Ovary (tissue), 9 donors: ENCODE measurements around the gene RRP7A. TPM values are rescaled to one million over a fixed set of nuclear protein-coding genes. Genes with fewer than 3 reads are reported as not detected.
"Not testable (repeated sequence)": the region's sequence is repeated elsewhere in the genome, so short reads cannot be mapped to it uniquely, and the experiment has no call there.

ENCODE experiments used
- DNase-seq, 5 donors: peaks; one replicate each; pipeline ENCODE4 v3.0.0-alpha.2; 2019 to 2020
- H3K27ac ChIP-seq, 2 donors: fragments of 200-600 bp; one replicate each; pipeline versions ENCODE4 v1.5.1 to v1.8.0; 2019 to 2022
- H3K27me3 ChIP-seq: fragments of 200-600 bp; one replicate; pipeline ENCODE4 v1.8.0; 2022
- H3K36me3 ChIP-seq: fragments of 200-600 bp; sonication (generic); one replicate; pipeline ENCODE4 v1.5.1; 2019
- H3K4me1 ChIP-seq: one replicate; pipeline ENCODE4 v1.8.1; 2013; ENCODE audit warnings: mild to moderate bottlenecking, moderate library complexity; ENCODE audit not compliant: insufficient read depth
- H3K4me3 ChIP-seq: fragments of 200-600 bp; sonication (generic); one replicate; pipeline ENCODE4 v1.5.1; 2017
- H3K9me3 ChIP-seq, 2 donors: fragments of 200-600 bp in 1 of 2; sonication (generic) in 1 of 2; one replicate each; pipeline versions ENCODE4 v1.5.1 to v1.8.1; 2013 to 2019; ENCODE audit warnings: mild to moderate bottlenecking in 1 of 2, moderate library complexity in 1 of 2
- EP300 ChIP-seq: sonication (generic); formaldehyde crosslinking; IDR thresholded peaks from one replicate; pipeline ENCODE4 v1.6.1; 2017; ENCODE audit warnings: antibody characterized with exemption
- POLR2A ChIP-seq: fragments of 450-650 bp; IDR thresholded peaks from one replicate; pipeline ENCODE4 v1.6.1; 2017; ENCODE audit warnings: antibody characterized with exemption, mild to moderate bottlenecking, moderate library complexity
- WGBS, 3 donors: extraction: QIAGEN DNeasy Blood & Tissue Kit in 1 of 3; methylation state at CpG; one replicate each; pipeline versions ENCODE4 v1.1.5 to v1.1.7; 2013 to 2017; 5-methylcytosine and 5-hydroxymethylcytosine counted together
- intact Hi-C, 4 donors: fragments of 100-400 bp; cut with DNase I; formaldehyde crosslinking; loops; one replicate each; pipeline versions ENCODE4 v1.11.0 to v1.15.1; 2022 to 2023
- polyA plus RNA-seq, 2 donors: library from polyadenylated mRNA; stranded (reverse); fragments of 200-250 nt in 1 of 2; fragments of 350-450 nt in 1 of 2; fragmentation: Illumina TruSeq in 1 of 2; extraction: RNeasy Lipid Tissue Mini Kit (QIAGEN cat#74804) in 1 of 2; gene quantifications; one replicate each; pipeline ENCODE4 v1.2.3, GENCODE V29; 2013 to 2014
- total RNA-seq, 7 donors: library from RNA; depleted of rRNA in 2 of 7; stranded (reverse); fragments of >200 nt in 2 of 7; fragmentation: NEBNext Ultra II Directional in 3 of 7; extraction: Animal tissue kit (Norgen Biotek cat#: 25700) in 3 of 7; gene quantifications; one replicate each; pipeline versions ENCODE4 v1.1.0 to v1.2.4, GENCODE V29; 2016 to 2023
- TF ChIP-seq, protein P1 (sequence below), 3 donors: fragments of 450-650 bp in 2 of 3; fragments of 200-600 bp in 1 of 3; IDR thresholded peaks; one replicate each; pipeline versions ENCODE4 v1.5.1 to v1.8.0; 2016 to 2022; ENCODE audit warnings: antibody characterized with exemption in 3 of 3, mild to moderate bottlenecking in 1 of 3
- donor health status: DM: no; HTN: no; CAD: no; lungs with moderate emphysema.
- donor health status: DM: no; HTN: no; CAD: no.
- donor health status: Bipolar disorder and iron deficiency.
- donor health status: DM: yes; HTN: yes; CAD: no.
- donor health status: DM: no; HTN: no; CAD: no.
- donor health status: DM: yes; HTN: yes; CAD: no.

RRP7A gene
- total and polyA plus RNA-seq, 9 donors = 9.3 to 43.9 (median 35.6) TPM

GRCh38 chr22:42533638-42533977 is 14.0 kb upstream of the RRP7A start:
- intact Hi-C loops = loop anchor here in 1 of 4 donors (10.0 kb wide), 1 partner anchor 81 kb away; the partner anchor contains the start of gene POLDIP3
- 94 to 96% (median 95%) methylated on average over 6 to 8 of the region's 8 CpGs for WGBS, 3 donors
- Histone ChIP-seq H3K4me1 (no peaks in the 10 kb centered on the region), H3K36me3 (no peaks in the 10 kb centered on the region), H3K27me3 (no peaks in the 10 kb centered on the region), H3K4me3 (no peak overlapping the region), H3K27ac (no peak overlapping the region), H3K9me3 (no peaks in the 10 kb centered on the region)
- TF ChIP-seq EP300 (no peak), POLR2A (no peak)
- TF ChIP-seq, protein P1, sequence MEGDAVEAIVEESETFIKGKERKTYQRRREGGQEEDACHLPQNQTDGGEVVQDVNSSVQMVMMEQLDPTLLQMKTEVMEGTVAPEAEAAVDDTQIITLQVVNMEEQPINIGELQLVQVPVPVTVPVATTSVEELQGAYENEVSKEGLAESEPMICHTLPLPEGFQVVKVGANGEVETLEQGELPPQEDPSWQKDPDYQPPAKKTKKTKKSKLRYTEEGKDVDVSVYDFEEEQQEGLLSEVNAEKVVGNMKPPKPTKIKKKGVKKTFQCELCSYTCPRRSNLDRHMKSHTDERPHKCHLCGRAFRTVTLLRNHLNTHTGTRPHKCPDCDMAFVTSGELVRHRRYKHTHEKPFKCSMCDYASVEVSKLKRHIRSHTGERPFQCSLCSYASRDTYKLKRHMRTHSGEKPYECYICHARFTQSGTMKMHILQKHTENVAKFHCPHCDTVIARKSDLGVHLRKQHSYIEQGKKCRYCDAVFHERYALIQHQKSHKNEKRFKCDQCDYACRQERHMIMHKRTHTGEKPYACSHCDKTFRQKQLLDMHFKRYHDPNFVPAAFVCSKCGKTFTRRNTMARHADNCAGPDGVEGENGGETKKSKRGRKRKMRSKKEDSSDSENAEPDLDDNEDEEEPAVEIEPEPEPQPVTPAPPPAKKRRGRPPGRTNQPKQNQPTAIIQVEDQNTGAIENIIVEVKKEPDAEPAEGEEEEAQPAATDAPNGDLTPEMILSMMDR (IDR thresholded peaks at IDR 0.05) = no peak
- DNase-seq = no peak

DNA sequence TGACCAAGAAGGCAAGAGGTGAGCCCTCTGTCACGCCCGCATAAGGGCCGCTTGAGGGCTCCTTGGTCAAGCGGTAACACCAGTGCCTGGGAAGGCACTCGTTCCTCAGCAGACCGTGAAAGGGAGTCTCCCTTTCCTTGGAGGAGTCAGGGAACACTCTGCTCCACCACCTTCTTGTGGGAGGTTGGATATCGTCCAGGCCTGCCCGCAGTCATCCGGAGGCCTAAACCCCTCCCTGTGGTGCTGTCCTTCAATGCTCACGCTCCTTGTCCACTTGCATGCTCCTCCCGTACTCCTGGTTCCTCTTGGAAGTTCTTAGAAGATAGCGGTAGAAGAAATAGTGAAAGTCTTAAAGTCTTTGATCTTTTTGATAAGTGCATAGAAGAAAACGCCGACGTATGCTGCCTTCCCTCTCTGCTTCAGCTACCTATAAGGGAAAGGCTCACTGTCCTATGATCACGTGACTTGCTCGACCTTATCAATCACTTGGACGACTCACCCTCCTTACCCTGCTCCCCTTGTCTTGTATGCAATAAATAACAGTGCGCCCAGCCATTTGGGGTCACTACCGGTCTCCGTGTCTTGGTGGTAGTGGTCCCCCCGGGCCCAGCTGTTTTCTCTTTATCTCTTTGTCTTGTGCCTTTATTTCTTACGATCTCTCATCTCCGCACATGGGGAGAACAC is 11.9 kb upstream of the RRP7A start:
- DNase-seq = peak in 2 of 5 donors; percentile 56 to 72
- WGBS, 3 donors = 41 to 49% (median 42%) methylated on average over 24 of the region's 24 CpGs
- H3K4me1 ChIP-seq, H3K27me3 ChIP-seq, H3K9me3 ChIP-seq, H3K36me3 ChIP-seq, H3K27ac ChIP-seq, H3K4me3 ChIP-seq: not testable (repeated sequence)
- intact Hi-C loops = loop anchor here in 1 of 4 donors (10.0 kb wide), 1 partner anchor 83 kb away; the partner anchor contains the start of gene POLDIP3

- H3K36me3 ChIP-seq, H3K27ac ChIP-seq, H3K9me3 ChIP-seq, H3K27me3 ChIP-seq, H3K4me3 ChIP-seq, intact Hi-C loops, DNase-seq, H3K4me1 ChIP-seq: not testable (repeated sequence)
- WGBS, 3 donors = 91 to 99% (median 97%) methylated on average over 8 of the region's 8 CpGs
Observed at GRCh38 chr22:42529435-42529834, 9.8 kb upstream of the RRP7A start.

DNA sequence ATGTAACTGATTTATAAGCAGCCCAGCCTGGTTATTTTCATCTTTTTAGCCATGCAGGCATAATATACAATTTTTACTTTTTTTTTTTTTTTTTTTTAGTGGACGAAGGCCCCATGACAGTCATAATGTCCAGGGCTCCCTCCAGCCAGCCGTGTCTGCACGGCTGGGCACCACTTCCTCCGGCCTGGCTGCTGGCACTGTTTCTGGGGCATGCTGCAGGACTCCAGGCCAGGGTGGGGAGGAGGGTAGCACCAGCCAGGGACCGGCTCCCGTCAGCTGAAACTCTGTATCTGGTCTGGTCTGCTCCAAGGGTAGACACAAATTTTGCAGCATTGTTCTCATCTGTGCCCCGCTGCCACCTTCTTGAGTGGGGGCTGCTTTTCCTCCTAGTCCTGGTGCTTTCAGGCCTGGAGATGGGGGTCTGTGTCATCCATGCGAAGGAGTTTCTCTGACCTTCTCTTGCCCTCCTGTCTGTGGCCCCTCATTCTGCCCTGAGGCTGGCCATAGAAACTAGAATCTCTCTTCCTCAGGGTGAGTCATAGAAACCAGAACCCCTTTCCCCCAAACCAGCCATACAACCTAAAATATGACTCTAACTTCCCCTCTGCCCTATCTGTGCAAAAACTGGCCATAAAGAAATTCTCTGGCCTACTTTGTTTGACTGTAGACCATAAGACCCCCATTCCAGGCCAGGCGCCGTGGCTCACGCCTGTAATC is 9.2 kb upstream of the RRP7A start:
- WGBS, 3 donors = 90 to 95% (median 94%) methylated on average over 11 of the region's 11 CpGs
- H3K4me3 ChIP-seq = no peak overlapping the region
- no peaks in the 10 kb centered on the region for H3K36me3 ChIP-seq
- no peaks in the 10 kb centered on the region for H3K4me1 ChIP-seq
- no peaks in the 10 kb centered on the region for H3K27me3 ChIP-seq
- no peak for DNase-seq
- no peaks in the 10 kb centered on the region for H3K9me3 ChIP-seq
- TF ChIP-seq EP300 = no peak
- no peak for TF ChIP-seq POLR2A
- TF ChIP-seq, protein P1 (IDR thresholded peaks at IDR 0.05) = no peak
- no peak overlapping the region for H3K27ac ChIP-seq
- intact Hi-C loops = no loop called here

- no peaks in the 10 kb centered on the region for H3K36me3 ChIP-seq
- no peaks in the 10 kb centered on the region for H3K4me1 ChIP-seq
- H3K9me3 ChIP-seq = no peaks in the 10 kb centered on the region
- intact Hi-C loops = no loop called here
- no peaks in the 10 kb centered on the region for H3K27me3 ChIP-seq
- no peak overlapping the region for H3K27ac ChIP-seq
- no peak for TF ChIP-seq POLR2A
- TF ChIP-seq, protein P1 (IDR thresholded peaks at IDR 0.05) = no peak
- TF ChIP-seq EP300 = no peak
- DNase-seq = no peak
- H3K4me3 ChIP-seq = no peak overlapping the region
- 95% methylated on average over 15 of the region's 15 CpGs for WGBS, 3 donors
Observed at GRCh38 chr22:42522546-42522945, 3.0 kb upstream of the RRP7A start.
